ENCODE data around the gene SLC12A8. TPM values are rescaled to one million over a fixed set of nuclear protein-coding genes. Genes with fewer than 3 reads are reported as not detected.

The SLC12A8 gene
- total RNA-seq, 2 experiments from 2014 or later, result 0.36 to 0.38 TPM

- H3K36me3 Mint-ChIP-seq (ENCODE audit: low read depth), result no peaks in the 10 kb centered on the region
- Histone ChIP-seq H3K27ac (ENCODE audit: low read depth in 1 of 2, low read length in 2 of 2) (no peak overlapping the region), H3K9me3 (ENCODE audit: control insufficient read depth in 1 of 2, insufficient read depth in 1 of 2, low read length in 2 of 2) (no peaks in the 10 kb centered on the region), H3K4me3 (ENCODE audit: low read length) (no peak overlapping the region), H3K4me1 (ENCODE audit: insufficient read depth, low read length) (peaks cover 5% of the 10 kb centered on the region), H3K27me3 (ENCODE audit: control insufficient read depth in 1 of 2, insufficient read depth in 2 of 2, low read length in 2 of 2) (no peaks in the 10 kb centered on the region), H3K36me3 (ENCODE audit: insufficient read depth, low read length) (no peaks in the 10 kb centered on the region)
- POLR2A ChIA-PET, result interaction anchor here (1.4 kb wide), 1 partner anchor 78 kb away, joined by 4 read pairs; no protein-coding TSS in a partner anchor
- DNase-seq (no peak), ATAC-seq (ENCODE audit: poor library complexity) (no peak)
- intact Hi-C loops (cut with DNase I, micrococcal nuclease), result no loop called here
- CTCF ChIA-PET, result no interaction called here
- H3K4me1 Mint-ChIP-seq (ENCODE audit: low read depth), result no peaks in the 10 kb centered on the region
- H3K9me3 Mint-ChIP-seq, result no peaks in the 10 kb centered on the region
- H3K4me3 Mint-ChIP-seq, result no peak overlapping the region
- TF ChIP-seq CTCF (IDR thresholded peaks at IDR 0.05), result no peak
- no peak overlapping the region for H3K27ac Mint-ChIP-seq
- no peaks in the 10 kb centered on the region for H3K27me3 Mint-ChIP-seq
Observed at GRCh38 chr3:125220183-125220582, 7.6 kb upstream of the SLC12A8 start.

- Histone ChIP-seq H3K27ac (ENCODE audit: low read depth in 1 of 2, low read length in 2 of 2) (no peak overlapping the region), H3K4me1 (ENCODE audit: insufficient read depth, low read length) (peaks cover 5% of the 10 kb centered on the region), H3K4me3 (ENCODE audit: low read length) (no peak overlapping the region), H3K9me3 (ENCODE audit: control insufficient read depth in 1 of 2, insufficient read depth in 1 of 2, low read length in 2 of 2) (no peaks in the 10 kb centered on the region), H3K36me3 (ENCODE audit: insufficient read depth, low read length) (no peaks in the 10 kb centered on the region), H3K27me3 (ENCODE audit: control insufficient read depth in 1 of 2, insufficient read depth in 2 of 2, low read length in 2 of 2) (peaks cover 0 to 4% of the 10 kb centered on the region in 2 experiments)
- Mint-ChIP-seq H3K36me3 (ENCODE audit: low read depth) (no peaks in the 10 kb centered on the region), H3K4me1 (ENCODE audit: low read depth) (peaks cover 8% of the 10 kb centered on the region), H3K27ac (no peak overlapping the region), H3K4me3 (no peak overlapping the region), H3K9me3 (no peaks in the 10 kb centered on the region), H3K27me3 (peaks cover 8% of the 10 kb centered on the region)
- POLR2A ChIA-PET, result no interaction called here
- ATAC-seq (ENCODE audit: poor library complexity) (no peak), DNase-seq (no peak)
- no peak for TF ChIP-seq CTCF (IDR thresholded peaks at IDR 0.05)
- intact Hi-C loops (cut with DNase I, micrococcal nuclease), result no loop called here
- CTCF ChIA-PET, result no interaction called here
Observed at GRCh38 chr3:125219261-125219701, 6.7 kb upstream of the SLC12A8 start.

GRCh38 chr3:125214738-125215137 lies 2.2 kb upstream of the SLC12A8 start:
- intact Hi-C loops (cut with DNase I, micrococcal nuclease), result no loop called here
- POLR2A ChIA-PET, result no interaction called here
- Mint-ChIP-seq H3K4me3 (no peak overlapping the region), H3K4me1 (ENCODE audit: low read depth) (peaks cover 14% of the 10 kb centered on the region), H3K27me3 (peaks cover 46% of the 10 kb centered on the region), H3K27ac (no peak overlapping the region), H3K36me3 (ENCODE audit: low read depth) (no peaks in the 10 kb centered on the region), H3K9me3 (no peaks in the 10 kb centered on the region)
- Histone ChIP-seq H3K9me3 (ENCODE audit: control insufficient read depth in 1 of 2, insufficient read depth in 1 of 2, low read length in 2 of 2) (peaks cover 0 to 7% of the 10 kb centered on the region in 2 experiments), H3K4me1 (ENCODE audit: insufficient read depth, low read length) (peaks cover 12% of the 10 kb centered on the region), H3K4me3 (ENCODE audit: low read length) (no peak overlapping the region), H3K36me3 (ENCODE audit: insufficient read depth, low read length) (no peaks in the 10 kb centered on the region), H3K27ac (ENCODE audit: low read depth in 1 of 2, low read length in 2 of 2) (no peak overlapping the region), H3K27me3 (ENCODE audit: control insufficient read depth in 1 of 2, insufficient read depth in 2 of 2, low read length in 2 of 2) (peaks cover 19 to 45% of the 10 kb centered on the region in 2 experiments)
- ATAC-seq (ENCODE audit: poor library complexity), result no peak
- CTCF ChIA-PET, result no interaction called here
- DNase-seq, result peak in 3 of 14 experiments; percentile 9 to 29 (median 27)
- TF ChIP-seq CTCF (IDR thresholded peaks at IDR 0.05), result no peak

Measured in CD4-positive, alpha-beta T cell (primary cell).